Hematopoietic multipotent progenitor cell treated with erythropoietin and hydrocortisone succinate and interleukin-3 and kit ligand, for 15 days (in vitro differentiated cells): Measurements from ENCODE around the gene HDAC9.
"Not testable (repeated sequence)": the region's sequence is repeated elsewhere in the genome, so short reads cannot be mapped to it uniquely, and the experiment has no call there.

Experiments used
- DNase-seq: peaks from one replicate; pipeline ENCODE4 v3.0.0-alpha.2; 2015; ENCODE audit warnings: low spot score

HDAC9 gene

DNA sequence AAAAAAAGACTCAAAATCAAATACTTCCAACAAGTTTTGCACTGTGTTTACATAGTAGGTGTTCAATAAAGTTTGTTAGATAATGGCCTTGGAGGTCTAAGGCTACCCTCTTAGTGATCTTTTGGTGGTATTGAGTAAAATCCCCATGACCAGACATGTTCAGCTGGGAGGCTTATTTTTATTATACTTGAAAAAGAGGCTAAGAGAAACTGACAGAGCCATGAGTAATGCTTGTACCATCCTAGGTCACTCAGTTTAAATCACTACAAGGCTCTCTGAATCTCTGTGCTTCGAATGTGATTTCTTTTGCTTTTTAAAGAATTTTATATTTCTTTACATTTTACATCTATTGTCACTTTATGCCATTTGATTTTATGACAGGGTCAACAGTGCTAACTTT, 531.3 kb downstream of the HDAC9 start:
- DNase-seq, result no peak

DNA sequence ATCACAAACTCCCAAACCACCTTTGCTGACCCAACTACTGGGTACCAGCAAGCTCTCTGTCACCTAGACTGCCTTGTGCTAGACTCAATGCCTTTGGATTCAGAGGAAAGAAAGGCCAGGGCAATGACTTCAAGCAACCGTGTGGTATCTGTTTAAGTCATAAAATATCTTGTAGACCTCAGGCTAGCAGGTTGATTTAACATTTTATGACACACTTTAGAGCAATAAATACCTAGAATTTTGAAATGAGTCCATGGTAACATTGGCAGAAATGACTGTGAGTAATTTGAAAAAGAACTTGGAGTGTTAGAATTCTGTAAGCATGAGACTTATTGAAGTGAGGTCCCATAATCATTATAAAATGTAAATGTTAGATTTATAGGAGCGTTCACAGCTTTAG, 534.7 kb downstream of the HDAC9 start:
- DNase-seq, result no peak

DNA sequence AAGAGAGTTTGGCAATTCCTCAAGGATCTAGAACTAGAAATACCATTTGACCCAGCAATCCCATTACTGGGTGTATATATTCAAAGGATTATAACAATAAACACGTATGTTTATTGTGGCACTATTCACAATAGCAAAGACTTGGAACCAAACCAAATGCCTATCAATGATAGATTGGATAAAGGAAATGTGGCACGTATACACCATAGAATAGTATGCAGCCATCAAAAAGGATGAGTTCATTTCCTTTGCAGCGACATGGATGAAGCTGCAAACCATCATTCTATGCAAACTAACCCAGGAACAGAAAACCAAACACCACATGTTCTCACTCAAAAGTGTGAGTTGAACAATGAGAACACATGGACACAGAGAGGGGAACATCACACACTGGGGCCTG, 537.4 kb downstream of the HDAC9 start:
- DNase-seq, result not testable (repeated sequence)

DNA sequence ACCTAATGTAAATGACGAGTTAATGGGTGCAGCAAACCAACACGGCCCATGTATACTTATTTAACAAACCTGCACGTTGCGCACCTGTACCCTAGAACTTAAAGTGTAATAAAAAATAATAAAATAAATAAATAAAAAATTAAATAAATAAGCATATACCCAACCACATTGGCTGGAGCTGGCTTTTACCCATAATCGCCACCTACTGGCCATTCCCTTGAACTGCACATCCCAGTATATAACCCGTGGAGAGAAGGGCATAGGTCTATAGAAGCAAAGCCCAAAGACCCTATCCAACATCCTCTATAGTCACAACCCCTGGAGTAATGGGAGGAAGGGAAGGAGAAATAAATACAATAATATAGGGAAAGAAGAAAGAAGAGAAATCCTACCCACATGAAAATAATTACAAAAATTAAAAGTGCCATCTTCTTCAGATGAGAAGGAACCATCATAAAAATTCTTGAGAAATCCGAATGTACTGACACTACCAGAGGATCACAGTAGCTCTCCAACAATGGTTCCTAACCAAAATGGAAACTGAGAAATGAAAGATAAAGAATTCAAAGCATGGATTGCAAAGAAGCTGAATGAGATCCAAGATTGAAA, 556.3 kb downstream of the HDAC9 start:
- DNase-seq, result peak; percentile 26
